NCI-H146 treated with DMSO at 0.1 percent for 48 hours (cell line): ENCODE measurements around the gene CCT2.

Source experiments
- DNase-seq: peaks from one replicate; lab custom pipeline; 2025; ENCODE audit not compliant: unreplicated experiment; lab: John Stamatoyannopoulos, UW

CCT2 gene

DNA sequence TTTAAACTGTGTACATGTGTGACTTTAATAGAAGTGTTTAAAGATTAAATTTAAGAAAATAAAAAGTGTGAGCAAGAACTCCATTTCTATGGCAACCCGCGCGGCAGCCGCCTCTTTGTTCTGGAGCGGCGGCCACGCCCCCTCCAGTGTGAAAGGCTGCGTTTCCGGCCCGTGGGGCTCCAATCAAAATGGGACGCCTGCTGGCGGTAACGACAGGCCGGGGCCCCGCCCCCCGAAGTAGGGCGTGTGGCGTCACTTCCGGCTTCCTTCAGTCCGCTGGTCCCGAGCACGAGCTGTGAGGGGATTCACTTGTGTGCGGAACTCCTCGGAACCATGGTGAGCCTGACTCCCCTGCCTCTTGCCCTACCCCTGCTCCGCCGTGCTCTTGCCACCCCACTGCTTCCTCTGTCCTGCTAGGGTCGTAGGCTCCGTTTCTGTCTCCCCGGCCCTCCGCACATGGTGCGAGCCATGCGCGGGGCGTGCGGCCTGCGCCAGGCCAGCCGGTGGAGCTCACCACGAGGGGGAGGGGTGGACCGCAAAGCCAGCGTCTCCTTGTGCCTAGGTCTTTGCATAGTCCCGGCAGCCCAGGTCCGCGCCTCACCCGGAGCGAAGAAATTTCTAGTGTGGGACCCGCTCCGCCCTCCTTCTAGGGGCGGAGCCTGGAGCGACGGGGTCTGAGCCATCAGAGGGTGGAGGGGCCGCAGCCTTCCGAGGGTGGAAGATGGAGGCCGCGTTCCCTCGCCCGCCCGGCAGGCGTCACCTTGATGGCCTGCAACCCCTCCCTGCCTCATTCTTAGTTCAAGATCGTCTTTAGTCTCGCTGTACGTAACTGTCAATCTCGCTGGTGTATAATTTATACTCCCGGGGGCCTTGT lies at the start of gene CCT2:
Gene CCT2 (plus strand): TSS at position 271 of the 874 bp plus-strand sequence. CDS start 63 bp downstream, at position 334.
- DNase-seq: peak; percentile 87

DNA sequence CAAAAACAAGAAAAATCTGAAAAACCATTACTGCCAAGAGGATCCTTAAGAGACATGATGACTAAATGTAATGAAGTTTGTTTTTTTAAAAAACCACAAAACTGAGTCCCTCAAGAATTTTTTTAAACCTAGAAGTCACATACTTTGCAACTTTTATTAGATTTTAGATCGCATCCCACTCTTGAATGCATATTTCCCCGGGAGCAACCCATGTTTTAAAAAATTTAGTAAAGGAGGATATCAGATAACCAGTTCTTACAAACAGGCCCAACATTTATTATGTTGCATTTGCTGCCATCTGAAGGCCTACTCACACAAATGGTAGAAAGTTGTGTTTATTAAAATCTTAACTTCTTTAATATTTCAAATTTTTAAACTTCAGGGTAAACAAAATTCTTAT lies 44.3 kb upstream of the CCT2 start:
- no peak for DNase-seq

DNA sequence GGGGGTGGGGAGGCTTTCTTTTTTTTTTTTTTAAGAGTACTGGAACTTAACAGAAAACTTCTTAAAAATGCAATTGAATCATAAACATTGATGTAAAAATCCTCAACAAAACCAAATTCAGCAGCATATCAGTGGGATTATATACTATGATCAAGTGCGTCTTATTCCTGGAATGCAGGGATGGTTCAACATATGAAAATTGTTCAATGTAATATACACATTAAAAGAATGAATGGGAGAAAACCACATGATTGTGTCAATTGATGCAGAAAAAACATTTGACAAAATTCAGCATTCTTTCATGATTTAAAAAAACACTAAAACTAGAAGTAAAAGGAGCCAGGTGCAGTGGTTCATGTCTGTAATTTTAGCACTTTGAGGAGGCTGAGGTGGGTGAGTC lies 41.2 kb upstream of the CCT2 start:
- no peak for DNase-seq

DNA sequence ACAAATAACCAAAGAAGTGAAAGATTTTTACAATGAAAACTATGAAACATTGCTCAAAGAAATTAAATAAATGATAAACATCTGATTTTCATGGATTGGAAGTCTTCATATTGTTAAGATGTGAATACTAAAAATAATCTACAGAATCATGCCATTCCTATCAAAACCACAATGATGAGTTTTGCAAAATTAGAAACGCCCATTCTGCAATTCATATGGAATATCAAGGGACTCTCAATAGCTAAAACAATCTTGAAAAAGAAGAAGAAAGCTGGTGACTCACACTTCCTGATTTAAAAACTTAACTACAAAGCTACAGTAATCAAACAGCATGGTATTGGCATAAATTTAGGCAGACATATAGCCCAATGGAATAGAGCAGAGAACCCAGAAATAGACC lies 40.2 kb upstream of the CCT2 start:
- DNase-seq: no peak

DNA sequence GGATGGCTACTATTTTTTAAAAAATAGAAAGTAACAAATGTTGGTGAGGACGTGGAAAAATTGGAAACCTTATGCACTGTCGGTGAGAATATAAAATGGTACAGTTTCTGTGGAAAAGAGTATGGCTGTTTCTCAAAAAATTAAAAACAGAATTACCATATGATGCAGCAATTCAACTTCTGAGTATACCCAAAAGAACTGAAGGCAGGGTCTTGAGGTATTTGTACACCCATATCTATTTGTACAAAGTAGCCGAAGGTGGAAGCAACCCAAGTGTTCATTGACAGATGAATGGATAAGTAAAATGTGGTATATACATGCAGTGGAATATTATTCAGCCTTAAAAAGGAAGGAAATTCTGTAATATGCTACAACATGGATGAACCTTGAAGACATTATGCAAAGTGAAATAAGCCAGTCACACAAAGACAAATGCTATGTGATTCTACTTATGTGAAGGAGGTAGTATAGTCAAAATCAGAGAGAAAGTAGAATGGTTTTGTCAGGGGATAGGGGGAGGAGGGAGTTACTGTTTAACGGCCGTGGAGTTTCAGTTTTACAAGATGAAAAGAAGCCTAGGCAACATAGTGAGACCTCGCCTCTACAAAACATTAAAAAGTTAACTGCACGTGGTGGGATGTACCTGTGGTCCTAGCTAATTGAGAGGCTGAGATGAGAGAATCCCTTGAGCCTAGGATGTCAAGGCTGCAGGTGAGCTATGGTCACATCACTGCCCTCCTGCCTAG lies 38.4 kb upstream of the CCT2 start:
- no peak for DNase-seq

DNA sequence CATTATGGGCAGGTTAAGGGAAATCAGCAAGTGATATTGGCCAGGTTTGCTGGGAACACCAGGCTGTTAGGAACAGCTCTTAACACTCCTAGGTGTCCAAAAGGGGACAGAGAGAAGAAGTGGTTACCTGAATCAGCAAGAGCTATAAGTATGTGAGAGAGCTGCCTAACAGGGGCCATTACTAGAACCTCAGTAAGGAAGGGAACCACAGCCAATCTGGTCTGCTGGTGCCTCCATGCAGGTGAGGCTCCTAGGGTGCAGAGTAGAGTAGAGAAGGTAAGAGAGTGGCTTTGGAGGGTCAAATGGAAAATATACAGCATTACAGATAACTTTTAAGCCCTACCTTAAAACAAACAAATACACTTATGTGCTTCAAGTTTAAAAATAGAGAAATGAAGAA lies 36.6 kb upstream of the CCT2 start:
- DNase-seq: no peak

DNA sequence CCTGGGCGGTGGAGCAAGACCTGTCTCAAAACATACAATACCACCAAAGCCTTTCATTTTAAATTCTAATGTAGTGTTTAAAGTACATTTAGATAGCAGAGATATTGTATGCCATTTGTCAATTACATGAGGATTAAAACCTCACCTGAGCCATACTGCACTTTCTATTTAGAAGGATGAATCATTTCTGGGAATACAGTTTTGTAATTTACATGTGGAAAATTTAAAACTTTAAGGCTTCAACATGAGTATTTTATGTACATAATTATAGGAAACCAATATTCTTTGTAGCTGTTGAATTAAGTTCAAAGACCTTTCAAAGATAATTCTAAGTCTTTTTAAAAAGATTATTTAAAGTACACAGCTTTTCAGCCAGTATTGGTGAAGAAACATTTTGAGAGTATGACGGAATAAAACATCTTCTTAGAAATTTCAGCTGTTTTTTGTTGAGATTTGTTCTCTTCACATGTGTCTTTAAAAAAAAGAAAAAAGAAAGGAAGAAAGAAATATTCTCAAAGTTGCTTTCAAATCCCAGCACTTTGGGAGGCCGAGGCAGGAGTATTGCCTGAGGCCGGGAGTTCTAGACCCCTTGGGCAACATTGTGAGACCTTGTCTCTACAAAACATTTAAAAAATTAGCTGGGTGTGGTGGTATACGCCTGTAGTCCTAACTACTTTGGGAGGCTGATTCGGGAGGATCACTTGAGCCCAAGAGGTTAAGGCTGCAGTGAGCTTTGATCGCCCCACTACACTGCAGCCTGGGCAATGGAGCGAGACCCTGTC lies 34.5 kb upstream of the CCT2 start:
- no peak for DNase-seq

DNA sequence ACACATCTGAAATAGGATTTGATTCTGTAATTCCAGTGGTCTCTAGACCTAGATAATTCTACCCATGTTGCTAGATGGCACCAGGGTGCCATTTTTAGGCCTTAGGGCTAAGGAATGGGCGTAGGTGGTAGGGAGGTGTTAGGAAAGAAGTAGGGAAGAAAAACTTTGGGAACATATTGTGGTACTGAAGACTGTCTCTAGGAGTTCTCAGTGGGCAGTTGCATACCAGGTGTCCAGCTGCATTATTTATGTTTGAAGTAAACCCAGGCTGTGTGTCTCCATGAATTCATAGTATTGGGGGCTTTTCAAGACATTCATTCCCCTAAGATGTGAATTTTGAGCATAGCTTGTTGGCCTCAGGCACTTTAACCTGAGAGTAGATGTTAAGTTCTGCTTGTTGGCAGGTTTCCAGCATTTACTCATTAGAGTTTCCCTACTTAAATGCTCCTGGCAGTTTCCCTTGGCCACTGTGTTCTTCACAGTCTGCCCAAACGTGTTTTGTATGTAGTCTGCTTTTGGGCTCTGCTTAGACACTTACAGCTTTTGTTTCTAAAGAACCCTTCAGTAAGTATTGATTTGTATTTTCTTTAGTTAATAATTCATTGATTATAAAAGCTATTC lies 31.5 kb upstream of the CCT2 start:
- no peak for DNase-seq

DNA sequence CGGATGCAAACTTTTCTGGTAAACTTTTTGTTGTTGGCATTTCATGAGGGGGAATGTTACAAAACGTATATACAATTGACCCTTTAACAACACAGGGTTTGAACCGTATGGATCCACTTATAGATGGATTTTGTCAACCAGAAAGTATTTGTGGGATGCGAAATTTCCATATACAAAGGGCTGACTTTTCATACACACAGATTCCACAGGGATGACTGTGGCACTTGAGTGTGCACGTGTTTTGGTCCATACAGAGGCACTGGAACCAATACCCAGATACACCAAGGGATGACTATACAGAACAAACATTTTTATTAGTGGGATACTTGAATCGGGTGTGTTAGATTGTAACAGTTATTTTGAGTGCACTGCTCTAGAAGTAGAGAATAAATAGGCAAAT lies 29.8 kb upstream of the CCT2 start:
- no peak for DNase-seq

DNA sequence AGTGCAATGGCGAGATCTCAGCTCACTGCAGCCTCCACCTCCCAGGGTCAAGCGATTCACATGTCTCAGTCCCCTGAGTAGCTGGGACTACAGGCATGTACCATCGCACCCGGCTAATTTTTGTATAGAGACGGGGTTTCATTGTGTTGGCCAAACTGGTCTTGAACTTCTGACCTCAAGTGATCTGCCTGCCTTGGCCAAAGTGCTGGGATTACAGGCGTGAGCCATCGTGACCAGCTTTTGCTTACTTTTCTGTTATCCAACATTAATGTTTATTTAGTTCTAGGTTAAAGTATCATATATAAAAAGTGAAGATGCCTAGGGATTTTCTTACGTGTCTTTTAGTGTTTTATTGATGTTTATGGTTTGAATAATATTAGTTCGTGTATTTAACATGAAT lies 28.9 kb upstream of the CCT2 start:
- DNase-seq: no peak

DNA sequence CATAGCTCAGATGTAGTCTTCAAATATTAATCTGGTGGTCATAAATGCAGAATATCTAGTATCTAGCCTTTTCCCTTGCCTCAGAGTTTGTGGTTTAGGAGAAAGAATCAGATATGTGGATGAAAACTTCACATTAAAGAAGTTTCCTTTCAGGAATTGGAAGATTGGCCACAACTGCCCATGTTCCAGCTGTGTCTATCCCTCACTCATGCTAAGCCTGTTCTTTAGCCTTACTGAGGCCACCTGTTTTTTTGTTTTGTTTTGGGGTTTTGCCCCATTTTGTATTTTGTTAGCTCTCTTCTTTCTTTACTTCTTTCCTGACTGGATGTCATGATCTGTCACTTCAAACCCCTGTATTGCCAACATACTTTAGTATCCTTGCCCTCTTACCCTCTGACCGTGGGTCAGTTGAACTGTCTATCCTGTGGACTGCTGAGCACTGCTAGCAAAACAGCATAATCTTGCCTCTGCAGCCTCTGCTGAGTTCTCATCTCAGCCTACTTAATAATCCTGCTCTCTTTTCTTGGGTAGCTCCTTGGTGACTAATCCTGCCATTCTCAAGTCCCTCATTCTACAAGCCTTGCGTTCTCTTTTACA lies 22.0 kb upstream of the CCT2 start:
- DNase-seq: no peak

DNA sequence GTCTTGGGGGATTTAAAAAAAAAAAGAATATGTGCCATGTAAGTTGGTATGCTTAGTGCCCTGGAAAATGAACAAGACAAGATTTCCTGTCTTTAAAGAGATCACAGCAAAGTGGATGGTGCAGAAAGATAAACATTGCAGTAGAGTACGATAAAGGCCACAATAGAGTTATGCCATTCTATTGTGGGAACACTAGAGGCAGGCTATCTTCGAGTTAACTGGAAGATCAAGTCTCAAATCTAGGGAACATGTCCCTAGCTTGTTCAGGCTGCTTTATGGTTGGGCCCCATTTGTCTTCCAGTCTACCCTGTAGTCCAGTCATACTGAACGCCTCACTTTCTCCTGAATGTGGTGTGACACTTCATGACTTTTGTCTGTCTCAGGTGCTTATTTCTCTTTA lies 18.7 kb upstream of the CCT2 start:
- DNase-seq: no peak

DNA sequence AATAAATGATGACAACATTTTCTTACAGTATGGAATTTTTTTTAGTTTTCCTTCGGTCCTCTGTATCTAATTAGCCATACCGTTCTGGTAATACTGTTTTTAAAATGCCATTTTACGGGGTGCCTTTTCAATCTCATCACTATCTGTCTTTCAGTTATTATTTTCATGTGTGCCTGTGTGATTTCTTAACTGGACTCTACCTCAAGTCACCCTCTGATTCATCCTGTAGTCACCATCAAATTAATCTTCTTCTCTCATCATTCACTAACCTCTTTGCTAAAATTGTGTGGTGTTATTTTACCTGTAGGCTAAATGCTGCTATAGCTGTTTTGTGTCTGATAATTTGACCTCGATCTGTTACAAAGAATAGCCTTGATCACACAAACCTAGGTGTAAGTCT lies 16.0 kb upstream of the CCT2 start:
- no peak for DNase-seq

DNA sequence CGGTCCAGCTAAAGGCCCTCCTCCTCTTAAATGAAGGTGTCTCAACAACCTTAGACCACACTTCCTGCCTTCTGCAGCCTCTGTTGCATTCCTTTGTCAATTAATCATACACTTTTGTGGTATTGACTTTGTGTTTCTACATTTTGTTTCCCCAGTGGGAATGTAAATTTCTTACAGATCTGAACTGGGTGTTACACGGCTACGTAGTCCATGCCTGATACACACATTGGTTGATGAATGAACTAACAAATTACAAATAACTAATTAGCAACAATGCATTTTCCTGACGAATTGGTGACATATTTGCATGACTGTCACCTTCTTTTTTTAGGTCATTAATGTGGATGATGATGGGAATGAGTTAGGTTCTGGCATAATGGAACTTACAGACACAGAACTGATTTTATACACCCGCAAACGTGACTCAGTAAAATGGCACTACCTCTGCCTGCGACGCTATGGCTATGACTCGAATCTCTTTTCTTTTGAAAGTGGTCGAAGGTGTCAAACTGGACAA lies 15.2 kb upstream of the CCT2 start:
- no peak for DNase-seq

DNA sequence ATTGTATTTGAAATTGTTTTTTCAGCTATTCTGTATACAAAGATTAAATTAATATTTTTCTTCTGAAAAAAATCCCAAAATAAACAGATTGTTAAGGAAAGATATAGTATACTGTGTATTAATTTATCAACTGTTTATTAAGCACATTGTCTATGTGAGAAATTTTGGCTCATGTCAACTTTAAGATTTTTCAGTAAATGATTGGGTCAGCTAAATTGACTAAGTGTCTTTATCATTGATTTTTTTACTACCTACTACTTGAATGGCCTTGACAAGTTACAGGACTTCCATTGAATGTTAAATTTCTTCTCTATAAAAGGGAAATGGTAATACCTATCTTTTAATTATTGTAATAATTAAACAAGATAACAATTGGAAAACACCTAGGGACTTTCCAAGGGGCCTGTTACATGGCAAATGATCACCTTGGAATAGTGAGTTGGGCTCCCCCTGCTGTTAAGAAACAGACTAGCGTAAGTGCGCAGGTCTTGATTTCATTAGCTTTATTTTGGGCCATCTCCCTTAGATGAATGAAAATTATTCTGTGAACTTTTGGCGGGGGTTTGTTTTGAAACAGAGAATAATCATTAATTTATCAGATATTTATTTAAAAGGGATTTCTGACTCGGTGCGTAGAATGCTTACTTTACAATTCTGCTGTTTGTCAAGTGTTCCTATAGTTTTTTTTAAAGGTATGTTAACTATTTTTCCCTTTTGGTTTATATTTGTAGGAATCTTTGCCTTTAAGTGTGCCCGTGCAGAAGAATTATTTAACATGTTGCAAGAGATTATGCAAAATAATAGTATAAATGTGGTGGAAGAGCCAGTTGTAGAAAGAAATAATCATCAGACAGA lies 14.5 kb upstream of the CCT2 start:
- peak; percentile 53 for DNase-seq

DNA sequence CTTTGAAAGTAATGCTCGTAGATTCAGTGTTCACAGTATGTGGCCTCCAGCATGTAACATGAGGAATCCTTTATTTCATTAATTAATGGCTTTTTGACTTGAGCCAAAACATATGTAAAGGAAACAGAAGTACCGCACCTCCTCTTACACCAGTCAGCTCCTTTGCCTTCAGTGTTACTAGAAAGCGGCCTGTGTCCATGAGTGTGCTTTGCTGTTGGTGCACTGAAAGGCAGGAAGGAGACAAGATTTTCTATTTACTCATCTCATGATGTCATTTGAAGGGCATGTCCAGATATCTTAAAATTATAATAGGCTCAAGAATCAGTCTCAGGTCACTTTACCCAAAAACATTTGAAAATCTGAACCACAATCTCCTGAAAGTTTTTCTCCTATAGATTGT lies 9.9 kb upstream of the CCT2 start:
- no peak for DNase-seq

DNA sequence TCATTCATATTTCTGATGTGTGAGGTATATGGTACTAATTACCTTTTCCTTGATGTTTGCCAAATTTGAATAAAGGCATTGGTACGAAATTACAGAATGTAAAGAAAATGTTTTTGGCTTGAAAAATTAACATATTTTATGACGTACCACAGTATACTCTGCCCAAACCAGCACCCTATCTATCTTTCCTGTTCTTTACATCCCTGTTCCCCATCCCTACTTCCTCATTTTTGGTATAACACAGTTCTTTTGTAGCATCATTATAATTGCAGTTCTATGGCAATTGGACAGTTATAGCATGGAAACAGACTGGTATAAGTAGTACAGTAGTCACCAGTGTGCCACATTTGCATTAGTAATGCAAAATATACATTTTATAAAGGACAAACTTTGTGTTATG lies 7.0 kb upstream of the CCT2 start:
- DNase-seq: no peak

DNA sequence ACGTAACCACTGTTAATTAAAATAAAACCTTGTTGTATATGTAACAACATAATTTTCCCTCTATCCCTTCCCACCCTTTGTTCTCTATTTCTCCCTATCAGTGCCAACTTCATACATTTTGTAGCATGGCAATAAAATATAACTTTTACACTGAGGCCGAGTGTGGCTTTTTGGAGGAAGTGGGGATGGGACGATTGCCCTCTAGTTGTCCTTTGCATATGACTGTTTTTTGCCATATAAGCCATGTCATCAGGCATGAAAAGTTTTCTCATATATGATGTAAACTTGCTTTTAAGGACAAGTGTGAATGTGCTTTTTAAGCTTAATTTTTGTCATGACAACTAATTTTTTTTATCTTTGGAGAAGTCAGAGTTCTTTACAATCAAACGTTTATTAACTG lies 6.2 kb upstream of the CCT2 start:
- DNase-seq: no peak

DNA sequence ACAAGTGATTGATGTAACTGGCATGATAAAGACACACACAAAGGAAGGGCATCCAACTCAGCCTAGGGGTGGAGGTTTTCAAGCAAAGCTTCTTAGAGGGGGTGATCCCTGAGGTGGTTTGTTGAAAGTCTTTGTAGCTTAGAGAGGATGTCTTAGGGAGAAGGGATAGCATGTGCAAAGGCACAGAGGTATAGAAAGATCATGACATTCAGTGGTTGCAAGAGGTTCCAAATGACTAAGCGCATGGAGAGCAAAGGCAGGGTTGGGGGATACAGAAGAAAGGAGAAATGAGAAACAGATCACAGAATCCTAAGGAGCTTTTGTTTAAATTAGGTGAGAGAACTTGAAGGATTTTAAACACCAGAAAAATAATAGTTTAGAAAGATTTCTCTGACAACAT lies 5.2 kb upstream of the CCT2 start:
- no peak for DNase-seq

DNA sequence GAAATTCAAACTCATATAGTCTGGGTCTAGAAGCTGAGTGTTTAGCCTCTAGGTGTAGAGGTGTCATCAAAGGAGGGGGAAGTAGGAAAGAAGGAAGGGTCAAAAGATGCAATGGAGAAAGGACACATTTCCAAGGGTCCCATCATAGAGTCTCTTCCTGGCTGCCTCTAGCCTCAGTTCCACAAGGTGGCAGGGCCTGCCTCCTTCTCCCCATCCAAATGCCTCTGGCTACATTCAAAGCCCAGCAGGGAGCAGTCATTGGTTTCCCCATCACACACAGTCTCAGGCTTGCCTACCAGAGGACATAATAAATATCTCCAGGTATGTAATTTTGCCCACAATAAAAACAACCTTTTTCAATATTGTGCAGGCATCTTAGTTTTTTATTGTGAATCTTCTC lies 2.1 kb upstream of the CCT2 start:
- no peak for DNase-seq
